K562 (cell line): Measurements from ENCODE around the gene C1orf21.

ENCODE experiments used
- BHLHE40 ChIP-seq: IDR thresholded peaks from 2 replicates; pipeline ENCODE4 v1.6.1; 2011; ENCODE audit warnings: low read length, improper control_type of control experiment
- BRF2 ChIP-seq: IDR thresholded peaks from 3 replicates; pipeline ENCODE4 v1.6.1; 2011; ENCODE audit warnings: borderline replicate concordance, mild to moderate bottlenecking; ENCODE audit not compliant: insufficient read length, insufficient read depth
- CTCF ChIP-seq, 3 experiments: IDR thresholded peaks in 2 of 3; conservative IDR thresholded peaks in 1 of 3; 2 replicates each; pipeline ENCODE4 v1.5.1; 2011 to 2012; ENCODE audit warnings: low read length in 3 of 3, mild to moderate bottlenecking in 3 of 3, control low read depth in 2 of 3, improper control_type of control experiment in 1 of 3, inconsistent platforms in 1 of 3, low read depth in 1 of 3, mixed read lengths in 1 of 3, moderate library complexity in 1 of 3; ENCODE audit not compliant: insufficient read depth in 2 of 3
- HNRNPK ChIP-seq: fragments of 200-400 bp; formaldehyde crosslinking; IDR thresholded peaks from one replicate; pipeline ENCODE4 v1.6.1; 2018; ENCODE audit warnings: mild to moderate bottlenecking, low read depth, low read length; ENCODE audit not compliant: poor library complexity, severe bottlenecking
- SRSF9 ChIP-seq: fragments of 200-400 bp; formaldehyde crosslinking; IDR thresholded peaks from 2 replicates; pipeline ENCODE4 v1.6.1; 2017; ENCODE audit warnings: low read depth, low read length, borderline replicate concordance

- TF ChIP-seq CTCF (IDR thresholded peaks at IDR 0.05 in 2 of 3, conservative IDR thresholded peaks at IDR 0.05 in 1 of 3; ENCODE audit: insufficient read depth in 2 of 3, low read depth in 1 of 3, low read length in 3 of 3) = no peak
- no peak for TF ChIP-seq HNRNPK
- TF ChIP-seq BRF2 = no peak
- no peak for TF ChIP-seq SRSF9
- TF ChIP-seq BHLHE40 = no peak
Observed at GRCh38 chr1:184558691-184559090, 171.9 kb downstream of the C1orf21 start.
